HL-60 (cell line): ENCODE data around the gene AKAP6.

Experiments used
- POLR2AphosphoS5 ChIP-seq: IDR thresholded peaks from 2 replicates; pipeline ENCODE4 v1.6.1; 2012; ENCODE audit warnings: low read depth
- TF ChIP-seq, protein P1 (sequence below): IDR thresholded peaks from one replicate; pipeline ENCODE4 v1.5.1; 2011; ENCODE audit warnings: low read length, control low read depth, inconsistent platforms; ENCODE audit not compliant: insufficient read depth

DNA sequence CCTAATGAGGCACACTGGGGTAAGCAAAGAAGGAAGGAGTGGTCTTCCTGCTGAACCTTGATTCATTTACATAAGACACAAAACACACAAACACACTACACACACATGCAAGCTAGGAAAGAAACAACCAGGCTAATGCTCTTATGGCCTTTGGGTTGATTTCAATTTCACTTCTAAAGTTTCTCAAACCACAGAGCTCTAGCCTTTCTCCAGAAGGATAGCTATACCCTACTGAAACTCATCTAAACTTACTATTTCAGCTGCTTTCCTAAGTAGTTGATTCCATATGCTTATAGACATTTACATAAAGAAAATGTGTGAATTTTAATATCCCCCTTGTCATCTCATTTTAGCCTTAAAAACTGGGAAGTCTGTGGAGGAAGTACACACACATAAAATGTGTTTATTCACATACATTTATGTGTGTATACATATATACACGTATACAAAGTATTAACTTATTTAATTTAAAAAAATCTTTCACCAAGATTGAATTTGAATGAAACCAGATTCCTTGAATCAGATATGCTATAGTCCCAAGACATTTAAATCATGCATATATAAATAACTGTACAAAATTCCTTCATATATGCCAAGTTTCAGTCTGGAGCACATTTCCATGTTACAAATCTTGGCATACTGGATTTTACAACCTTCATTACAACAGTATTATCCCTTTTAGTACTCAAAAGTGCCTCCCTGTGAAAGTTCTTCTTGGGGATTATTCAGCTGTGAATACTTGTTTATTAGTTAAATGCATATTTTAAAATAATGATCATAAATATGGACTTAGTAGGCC is 377.8 kb downstream of the AKAP6 start:
- TF ChIP-seq, protein P1, sequence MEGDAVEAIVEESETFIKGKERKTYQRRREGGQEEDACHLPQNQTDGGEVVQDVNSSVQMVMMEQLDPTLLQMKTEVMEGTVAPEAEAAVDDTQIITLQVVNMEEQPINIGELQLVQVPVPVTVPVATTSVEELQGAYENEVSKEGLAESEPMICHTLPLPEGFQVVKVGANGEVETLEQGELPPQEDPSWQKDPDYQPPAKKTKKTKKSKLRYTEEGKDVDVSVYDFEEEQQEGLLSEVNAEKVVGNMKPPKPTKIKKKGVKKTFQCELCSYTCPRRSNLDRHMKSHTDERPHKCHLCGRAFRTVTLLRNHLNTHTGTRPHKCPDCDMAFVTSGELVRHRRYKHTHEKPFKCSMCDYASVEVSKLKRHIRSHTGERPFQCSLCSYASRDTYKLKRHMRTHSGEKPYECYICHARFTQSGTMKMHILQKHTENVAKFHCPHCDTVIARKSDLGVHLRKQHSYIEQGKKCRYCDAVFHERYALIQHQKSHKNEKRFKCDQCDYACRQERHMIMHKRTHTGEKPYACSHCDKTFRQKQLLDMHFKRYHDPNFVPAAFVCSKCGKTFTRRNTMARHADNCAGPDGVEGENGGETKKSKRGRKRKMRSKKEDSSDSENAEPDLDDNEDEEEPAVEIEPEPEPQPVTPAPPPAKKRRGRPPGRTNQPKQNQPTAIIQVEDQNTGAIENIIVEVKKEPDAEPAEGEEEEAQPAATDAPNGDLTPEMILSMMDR = no peak
- TF ChIP-seq POLR2AphosphoS5 = no peak
